ENCODE measurements around the gene ST3GAL4.
"Not testable (repeated sequence)": the region's sequence is repeated elsewhere in the genome, so short reads cannot be mapped to it uniquely, and the experiment has no call there.

ST3GAL4 gene

GRCh38 chr11:126357969-126358762, 2.7 kb downstream of the ST3GAL4 start:
- DNase-seq (no peak), ATAC-seq (replicated peaks) (no peak)
- Mint-ChIP-seq H3K9me3 (no peaks in the 10 kb centered on the region), H3K27me3 (no peaks in the 10 kb centered on the region), H3K4me1 (peaks cover 12 to 27% of the 10 kb centered on the region in 2 donors), H3K4me3 (no peak overlapping the region), H3K27ac (no peak overlapping the region), H3K36me3 (no peaks in the 10 kb centered on the region)

GRCh38 chr11:126358763-126359160, 3.3 kb downstream of the ST3GAL4 start:
- H3K36me3 Mint-ChIP-seq = no peaks in the 10 kb centered on the region
- ATAC-seq (replicated peaks) = no peak
- H3K27ac Mint-ChIP-seq = no peak overlapping the region
- H3K4me1 Mint-ChIP-seq = peaks cover 8 to 23% of the 10 kb centered on the region in 2 donors
- no peak for DNase-seq
- H3K27me3 Mint-ChIP-seq = no peaks in the 10 kb centered on the region
- no peaks in the 10 kb centered on the region for H3K9me3 Mint-ChIP-seq
- H3K4me3 Mint-ChIP-seq = no peak overlapping the region

GRCh38 chr11:126359431-126360048, 4.1 kb downstream of the ST3GAL4 start:
- peaks cover 8 to 21% of the 10 kb centered on the region in 2 donors for H3K4me1 Mint-ChIP-seq
- H3K27me3 Mint-ChIP-seq = no peaks in the 10 kb centered on the region
- H3K9me3 Mint-ChIP-seq = no peaks in the 10 kb centered on the region
- ATAC-seq (replicated peaks) = no peak
- no peaks in the 10 kb centered on the region for H3K36me3 Mint-ChIP-seq
- no peak for DNase-seq
- H3K4me3 Mint-ChIP-seq = no peak overlapping the region
- H3K27ac Mint-ChIP-seq = no peak overlapping the region

GRCh38 chr11:126360049-126360446, 4.6 kb downstream of the ST3GAL4 start:
- ATAC-seq (replicated peaks) = no peak
- no peaks in the 10 kb centered on the region for H3K27me3 Mint-ChIP-seq
- no peak overlapping the region for H3K4me3 Mint-ChIP-seq
- H3K36me3 Mint-ChIP-seq = no peaks in the 10 kb centered on the region
- no peaks in the 10 kb centered on the region for H3K9me3 Mint-ChIP-seq
- peaks cover 4 to 16% of the 10 kb centered on the region in 2 donors for H3K4me1 Mint-ChIP-seq
- no peak overlapping the region for H3K27ac Mint-ChIP-seq
- no peak for DNase-seq

GRCh38 chr11:126361400-126361799, 5.9 kb downstream of the ST3GAL4 start:
- Mint-ChIP-seq H3K9me3 (no peaks in the 10 kb centered on the region), H3K4me3 (no peak overlapping the region), H3K36me3 (no peaks in the 10 kb centered on the region), H3K4me1 (peaks cover 0 to 14% of the 10 kb centered on the region in 2 donors), H3K27ac (no peak overlapping the region), H3K27me3 (no peaks in the 10 kb centered on the region)
- no peak for ATAC-seq (replicated peaks)
- DNase-seq = no peak

GRCh38 chr11:126362879-126363655, 7.6 kb downstream of the ST3GAL4 start:
- H3K27ac Mint-ChIP-seq = no peak overlapping the region
- DNase-seq (no peak), ATAC-seq (replicated peaks) (no peak)
- no peak overlapping the region for H3K4me3 Mint-ChIP-seq
- H3K9me3 Mint-ChIP-seq = no peaks in the 10 kb centered on the region
- no peaks in the 10 kb centered on the region for H3K36me3 Mint-ChIP-seq
- peaks cover 1 to 16% of the 10 kb centered on the region in 2 donors for H3K4me1 Mint-ChIP-seq
- H3K27me3 Mint-ChIP-seq = no peaks in the 10 kb centered on the region

GRCh38 chr11:126363706-126364248, 8.3 kb downstream of the ST3GAL4 start:
- Mint-ChIP-seq H3K36me3 (no peaks in the 10 kb centered on the region), H3K9me3 (no peaks in the 10 kb centered on the region), H3K4me1 (peaks cover 4 to 23% of the 10 kb centered on the region in 2 donors), H3K27ac (no peak overlapping the region), H3K27me3 (no peaks in the 10 kb centered on the region), H3K4me3 (no peak overlapping the region)
- no peak for DNase-seq
- ATAC-seq (replicated peaks) = no peak

- H3K9me3 Mint-ChIP-seq; H3K4me3 Mint-ChIP-seq; ATAC-seq (replicated peaks); H3K36me3 Mint-ChIP-seq; H3K27me3 Mint-ChIP-seq; DNase-seq; H3K27ac Mint-ChIP-seq: not testable (repeated sequence)
- H3K4me1 Mint-ChIP-seq = peaks cover 5 to 24% of the 10 kb centered on the region in 2 donors
These were observed 9.2 kb downstream of the ST3GAL4 start for GRCh38 chr11:126364735-126365134.

- not testable (repeated sequence) for H3K27me3 Mint-ChIP-seq; ATAC-seq (replicated peaks); H3K36me3 Mint-ChIP-seq; H3K27ac Mint-ChIP-seq; DNase-seq; H3K9me3 Mint-ChIP-seq; H3K4me3 Mint-ChIP-seq
- H3K4me1 Mint-ChIP-seq = peaks cover 5 to 24% of the 10 kb centered on the region in 2 donors
These were observed 10.0 kb downstream of the ST3GAL4 start for GRCh38 chr11:126365508-126365907.

GRCh38 chr11:126366064-126366822, 10.8 kb downstream of the ST3GAL4 start:
- H3K27me3 Mint-ChIP-seq = no peaks in the 10 kb centered on the region
- H3K4me1 Mint-ChIP-seq = peaks cover 5 to 24% of the 10 kb centered on the region in 2 donors
- H3K9me3 Mint-ChIP-seq = no peaks in the 10 kb centered on the region
- no peak for DNase-seq
- H3K4me3 Mint-ChIP-seq = no peak overlapping the region
- H3K36me3 Mint-ChIP-seq = no peaks in the 10 kb centered on the region
- no peak for ATAC-seq (replicated peaks)
- peak overlapping the region; percentile 15 for H3K27ac Mint-ChIP-seq

GRCh38 chr11:126366823-126367654, 11.6 kb downstream of the ST3GAL4 start:
- H3K4me1 Mint-ChIP-seq = peaks cover 5 to 24% of the 10 kb centered on the region in 2 donors
- H3K4me3 Mint-ChIP-seq, DNase-seq, H3K27ac Mint-ChIP-seq, H3K9me3 Mint-ChIP-seq, H3K36me3 Mint-ChIP-seq, H3K27me3 Mint-ChIP-seq: not testable (repeated sequence)
- peak in 1 of 2 donors; percentile 23 for ATAC-seq (replicated peaks)

- H3K27ac Mint-ChIP-seq; H3K27me3 Mint-ChIP-seq; H3K9me3 Mint-ChIP-seq; ATAC-seq (replicated peaks); DNase-seq; H3K4me3 Mint-ChIP-seq; H3K36me3 Mint-ChIP-seq: not testable (repeated sequence)
- peaks cover 5 to 24% of the 10 kb centered on the region in 2 donors for H3K4me1 Mint-ChIP-seq
These were observed 12.3 kb downstream of the ST3GAL4 start for GRCh38 chr11:126367806-126368205.

Measured in stimulated activated naive B cell treated with anti-CD40 and anti-IgM and Interleukin-4, amounts not matched to agents 10 μg/mL and 1 μg/mL and 100 μg/mL, for 72 hours (primary cell).